DND-41 (cell line): ENCODE measurements around the gene THY1.

Experiments used
- EZH2 ChIP-seq: IDR thresholded peaks from 3 replicates; pipeline ENCODE4 v1.6.1; 2012; ENCODE audit warnings: borderline replicate concordance, low read depth, mild to moderate bottlenecking, moderate library complexity, low read length, inconsistent platforms; ENCODE audit not compliant: severe bottlenecking
- TF ChIP-seq, protein P1 (sequence below): IDR thresholded peaks from 2 replicates; pipeline ENCODE4 v1.5.1; 2012; ENCODE audit warnings: borderline replicate concordance, low read length, moderate library complexity, mild to moderate bottlenecking; ENCODE audit not compliant: poor library complexity, severe bottlenecking; ENCODE audit errors: extremely low read depth

DNA sequence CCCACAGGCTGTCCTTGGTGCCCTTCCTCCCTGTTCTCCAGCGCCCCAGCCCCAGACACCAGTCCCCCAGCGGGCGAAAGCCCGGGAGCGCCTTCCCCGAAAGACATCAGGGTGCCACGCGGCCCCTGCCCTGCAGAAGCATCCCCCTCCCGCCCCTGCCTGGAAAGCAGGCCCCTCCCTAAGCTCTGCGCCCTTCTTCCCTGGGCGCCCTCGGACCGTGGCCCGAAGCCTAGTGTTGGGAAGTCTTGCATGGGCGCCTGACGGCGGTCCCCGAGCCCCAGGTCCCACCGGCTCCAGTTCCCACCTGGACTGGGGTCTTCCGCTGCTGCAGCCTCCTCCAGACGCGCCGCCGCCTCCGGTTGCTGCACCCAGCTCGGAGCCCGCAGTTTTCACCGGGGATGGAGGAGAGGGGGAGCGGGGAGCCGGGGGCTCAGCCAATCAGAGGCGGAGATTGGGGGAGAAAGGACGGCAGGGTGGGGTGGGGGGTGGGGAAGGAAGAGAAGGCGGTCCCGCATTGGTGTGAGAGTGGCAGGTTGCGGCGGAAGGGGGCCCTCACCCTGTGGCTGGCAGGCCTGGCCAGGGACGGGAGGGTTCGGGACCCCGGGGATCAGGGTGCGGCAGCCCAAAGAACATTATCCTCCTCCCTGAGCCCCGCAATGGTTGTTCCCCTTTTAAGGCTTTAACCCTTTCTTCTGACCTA lies at the start of gene THY1:
- TF ChIP-seq, protein P1, sequence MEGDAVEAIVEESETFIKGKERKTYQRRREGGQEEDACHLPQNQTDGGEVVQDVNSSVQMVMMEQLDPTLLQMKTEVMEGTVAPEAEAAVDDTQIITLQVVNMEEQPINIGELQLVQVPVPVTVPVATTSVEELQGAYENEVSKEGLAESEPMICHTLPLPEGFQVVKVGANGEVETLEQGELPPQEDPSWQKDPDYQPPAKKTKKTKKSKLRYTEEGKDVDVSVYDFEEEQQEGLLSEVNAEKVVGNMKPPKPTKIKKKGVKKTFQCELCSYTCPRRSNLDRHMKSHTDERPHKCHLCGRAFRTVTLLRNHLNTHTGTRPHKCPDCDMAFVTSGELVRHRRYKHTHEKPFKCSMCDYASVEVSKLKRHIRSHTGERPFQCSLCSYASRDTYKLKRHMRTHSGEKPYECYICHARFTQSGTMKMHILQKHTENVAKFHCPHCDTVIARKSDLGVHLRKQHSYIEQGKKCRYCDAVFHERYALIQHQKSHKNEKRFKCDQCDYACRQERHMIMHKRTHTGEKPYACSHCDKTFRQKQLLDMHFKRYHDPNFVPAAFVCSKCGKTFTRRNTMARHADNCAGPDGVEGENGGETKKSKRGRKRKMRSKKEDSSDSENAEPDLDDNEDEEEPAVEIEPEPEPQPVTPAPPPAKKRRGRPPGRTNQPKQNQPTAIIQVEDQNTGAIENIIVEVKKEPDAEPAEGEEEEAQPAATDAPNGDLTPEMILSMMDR, result no peak
- no peak for TF ChIP-seq EZH2
